ENCODE results near the gene TMSB4X.
"Not testable (repeated sequence)": the region's sequence is repeated elsewhere in the genome, so short reads cannot be mapped to it uniquely, and the experiment has no call there.

- TF ChIP-seq CTCF (IDR thresholded peaks at IDR 0.05); SP1 (CRISPR knock-in tag; conservative IDR thresholded peaks at IDR 0.05): not testable (repeated sequence)
Measured at GRCh38 chrX:12980039-12980438, 5.1 kb downstream of the TMSB4X start.
